Hindlimb muscle (tissue), 1 donor: ENCODE data around the gene CDIPT. TPM values are rescaled to one million over a fixed set of nuclear protein-coding genes. Genes with fewer than 3 reads are reported as not detected.

Source experiments
- DNase-seq: peaks from one replicate; pipeline ENCODE4 v3.0.0-alpha.2; 2013
- polyA plus RNA-seq: library from polyadenylated mRNA; unstranded; fragments of 120-200 nt; gene quantifications from one replicate; pipeline ENCODE4 v1.2.1, GENCODE V29; 2013; ENCODE audit not compliant: insufficient read length

CDIPT gene
- polyA plus RNA-seq, 1 donor, result 41.9 TPM

DNA sequence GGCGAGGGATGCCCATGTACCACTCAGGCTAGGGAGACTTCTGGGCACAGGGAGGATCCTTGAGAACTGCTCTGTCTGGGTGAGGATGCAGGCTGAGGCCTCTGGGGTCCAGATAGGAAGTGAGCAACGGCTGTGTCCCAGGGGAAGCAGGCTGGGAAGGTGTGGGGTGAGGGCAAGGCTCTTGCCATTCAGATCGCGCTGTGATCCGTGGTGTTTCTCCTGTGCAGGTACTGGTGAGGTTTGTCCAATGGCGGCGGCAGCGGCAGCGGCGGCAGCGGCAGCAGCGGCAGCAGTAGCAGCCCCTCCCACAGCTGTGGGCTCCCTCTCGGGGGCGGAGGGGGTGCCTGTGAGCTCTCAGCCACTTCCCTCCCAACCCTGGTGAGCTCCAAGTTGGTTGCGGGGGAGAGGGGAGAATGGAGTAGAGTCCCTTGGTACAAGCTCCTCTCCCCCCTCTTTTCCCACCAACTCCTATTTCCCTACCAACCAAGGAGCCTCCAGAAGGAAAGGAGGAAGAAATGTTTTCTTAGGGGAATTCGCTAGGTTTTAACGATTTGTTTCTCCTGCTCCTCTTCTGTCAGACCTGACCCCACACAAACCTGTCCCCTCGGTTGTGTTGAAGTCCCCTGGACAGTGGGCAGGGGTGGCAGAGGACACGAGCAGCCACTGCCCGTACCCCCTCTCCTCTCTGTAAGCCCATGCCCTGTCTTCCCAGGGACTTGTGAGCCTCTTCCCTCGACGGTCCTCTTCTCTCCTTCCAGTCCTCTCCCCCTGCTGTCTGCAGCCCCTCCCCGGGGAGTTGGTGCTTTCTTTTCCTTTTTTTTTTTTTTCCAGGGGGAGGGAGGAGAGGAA lies 53.0 kb downstream of the CDIPT start:
- no peak for DNase-seq

DNA sequence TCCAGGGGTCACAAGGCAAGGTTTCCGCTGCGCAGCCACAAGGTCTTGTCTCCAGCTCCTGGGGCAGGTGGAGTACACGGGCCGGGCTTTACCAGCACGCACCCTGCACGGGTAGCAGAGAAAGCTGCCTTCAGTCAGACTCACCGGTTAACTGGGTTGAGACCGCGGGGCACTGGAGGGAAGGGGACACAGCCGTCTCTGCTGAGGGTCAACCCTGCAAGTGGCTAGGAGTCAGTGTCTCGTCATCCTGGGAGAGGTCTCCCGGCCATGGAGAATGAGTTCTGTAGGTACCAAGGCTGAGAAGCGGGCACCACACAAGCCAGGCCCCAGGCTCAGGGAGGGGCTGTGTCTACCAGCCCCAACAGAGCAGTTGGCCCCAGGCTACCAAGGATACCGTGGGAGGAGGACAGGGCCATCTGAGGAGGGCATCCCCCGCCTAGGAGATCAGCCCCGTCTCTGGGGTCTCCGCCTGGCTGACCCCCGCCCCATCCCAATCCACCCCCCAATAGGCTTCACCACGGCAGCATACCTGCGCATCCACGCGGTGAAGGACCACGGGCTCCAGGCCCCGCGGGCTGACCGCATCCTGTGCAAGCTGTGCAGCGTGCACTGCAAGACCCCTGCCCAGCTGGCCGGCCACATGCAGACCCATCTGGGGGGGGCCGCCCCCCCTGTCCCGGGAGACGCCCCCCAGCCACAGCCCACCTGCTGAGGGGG lies 53.8 kb downstream of the CDIPT start:
- DNase-seq, result no peak

Other genes starting within 250 kb of the CDIPT start
- 1.3 TPM for gene SPN, start 200.0 kb downstream of the CDIPT start, polyA plus RNA-seq
- gene QPRT, start 184.0 kb downstream of the CDIPT start, polyA plus RNA-seq, result 80.1 TPM
- 0.43 TPM for gene C16orf54, start 117.2 kb downstream of the CDIPT start, polyA plus RNA-seq
- not detected for gene ZG16, start 85.0 kb downstream of the CDIPT start, polyA plus RNA-seq
- 31.7 TPM for gene KIF22, start 72.5 kb downstream of the CDIPT start, polyA plus RNA-seq
- 270 TPM for gene MAZ, start 56.7 kb downstream of the CDIPT start, polyA plus RNA-seq
- gene PRRT2, start 51.0 kb downstream of the CDIPT start, polyA plus RNA-seq, result 13.3 TPM
- gene PAGR1, start 47.1 kb downstream of the CDIPT start, polyA plus RNA-seq, result 27.8 TPM
- 26.5 TPM for gene MVP, start 42.8 kb downstream of the CDIPT start, polyA plus RNA-seq
- 3.3 TPM for gene SEZ6L2, start 36.3 kb upstream of the CDIPT start, polyA plus RNA-seq
- gene ASPHD1, start 37.3 kb upstream of the CDIPT start, polyA plus RNA-seq, result 1.0 TPM
- 14.0 TPM for gene KCTD13, start 63.0 kb upstream of the CDIPT start, polyA plus RNA-seq
- 61.2 TPM for gene TMEM219, start 98.9 kb upstream of the CDIPT start, polyA plus RNA-seq
- 36.0 TPM for gene TAOK2, start 110.6 kb upstream of the CDIPT start, polyA plus RNA-seq
- 16.4 TPM for gene HIRIP3, start 132.4 kb upstream of the CDIPT start, polyA plus RNA-seq
- 43.7 TPM for gene INO80E, start 133.0 kb upstream of the CDIPT start, polyA plus RNA-seq
- gene DOC2A, start 147.8 kb upstream of the CDIPT start, polyA plus RNA-seq, result 1.4 TPM
- gene C16orf92, start 160.0 kb upstream of the CDIPT start, polyA plus RNA-seq, result not detected
- gene TLCD3B, start 168.0 kb upstream of the CDIPT start, polyA plus RNA-seq, result 1.6 TPM
- 2,997 TPM for gene ALDOA, start 202.5 kb upstream of the CDIPT start, polyA plus RNA-seq
- gene PPP4C, start 212.8 kb upstream of the CDIPT start, polyA plus RNA-seq, result 64.3 TPM
- gene TBX6, start 228.7 kb upstream of the CDIPT start, polyA plus RNA-seq, result 0.77 TPM
- gene YPEL3, start 233.0 kb upstream of the CDIPT start, polyA plus RNA-seq, result 42.8 TPM